Bronchial epithelial cell (primary cell): ENCODE results near the gene APOBEC3F. TPM values are rescaled to one million over a fixed set of nuclear protein-coding genes. Genes with fewer than 3 reads are reported as not detected.
A peak's percentile ranks its signal among the peaks of the same experiment; 100 is the strongest.

ENCODE experiments used
- DNase-seq: peaks from one replicate; pipeline ENCODE4 v3.0.0-alpha.2; 2010; ENCODE audit warnings: low read depth
- FAIRE-seq: peaks from 2 replicates; lab custom pipeline; 2011; peaks lifted over from hg19 to GRCh38; lab: Jason Lieb, UNC
- H3K27me3 ChIP-seq: 2 replicates; pipeline ENCODE4 v1.5.1; 2011; ENCODE audit warnings: low read length; ENCODE audit not compliant: control insufficient read depth, insufficient read depth
- H3K36me3 ChIP-seq: 2 replicates; pipeline ENCODE4 v1.5.1; 2011; ENCODE audit warnings: low read length; ENCODE audit not compliant: control insufficient read depth, insufficient read depth
- H3K4me3 ChIP-seq: 2 replicates; pipeline ENCODE4 v1.5.1; 2011; ENCODE audit warnings: mild to moderate bottlenecking, low read depth, low read length, control low read depth
- total RNA-seq: library from RNA; depleted of rRNA; stranded (reverse); fragments of >200 nt; gene quantifications from 2 replicates; pipeline ENCODE4 v1.2.1, GENCODE V29; 2014
- TF ChIP-seq, protein P1 (sequence below): IDR thresholded peaks from 2 replicates; pipeline ENCODE4 v1.5.1; 2011; ENCODE audit warnings: mild to moderate bottlenecking, moderate library complexity, low read length, control low read depth, inconsistent platforms; ENCODE audit not compliant: insufficient read depth, severe bottlenecking

Gene APOBEC3F
- total RNA-seq, 1 donor from 2014 or later = 0.79 TPM

GRCh38 chr22:39090426-39091064 is 49.9 kb downstream of the APOBEC3F start:
- Histone ChIP-seq H3K36me3 (no peaks in the 10 kb centered on the region), H3K4me3 (no peak overlapping the region), H3K27me3 (no peaks in the 10 kb centered on the region)
- peak; percentile 91 for DNase-seq
- FAIRE-seq = peak; percentile 52
- TF ChIP-seq, protein P1, sequence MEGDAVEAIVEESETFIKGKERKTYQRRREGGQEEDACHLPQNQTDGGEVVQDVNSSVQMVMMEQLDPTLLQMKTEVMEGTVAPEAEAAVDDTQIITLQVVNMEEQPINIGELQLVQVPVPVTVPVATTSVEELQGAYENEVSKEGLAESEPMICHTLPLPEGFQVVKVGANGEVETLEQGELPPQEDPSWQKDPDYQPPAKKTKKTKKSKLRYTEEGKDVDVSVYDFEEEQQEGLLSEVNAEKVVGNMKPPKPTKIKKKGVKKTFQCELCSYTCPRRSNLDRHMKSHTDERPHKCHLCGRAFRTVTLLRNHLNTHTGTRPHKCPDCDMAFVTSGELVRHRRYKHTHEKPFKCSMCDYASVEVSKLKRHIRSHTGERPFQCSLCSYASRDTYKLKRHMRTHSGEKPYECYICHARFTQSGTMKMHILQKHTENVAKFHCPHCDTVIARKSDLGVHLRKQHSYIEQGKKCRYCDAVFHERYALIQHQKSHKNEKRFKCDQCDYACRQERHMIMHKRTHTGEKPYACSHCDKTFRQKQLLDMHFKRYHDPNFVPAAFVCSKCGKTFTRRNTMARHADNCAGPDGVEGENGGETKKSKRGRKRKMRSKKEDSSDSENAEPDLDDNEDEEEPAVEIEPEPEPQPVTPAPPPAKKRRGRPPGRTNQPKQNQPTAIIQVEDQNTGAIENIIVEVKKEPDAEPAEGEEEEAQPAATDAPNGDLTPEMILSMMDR = no peak

- Histone ChIP-seq H3K36me3 (no peaks in the 10 kb centered on the region), H3K27me3 (no peaks in the 10 kb centered on the region), H3K4me3 (no peak overlapping the region)
- TF ChIP-seq, protein P1 = no peak
- DNase-seq = no peak
- FAIRE-seq = no peak
These were observed 50.7 kb downstream of the APOBEC3F start for GRCh38 chr22:39091126-39092081.

GRCh38 chr22:39092111-39092862 is 51.6 kb downstream of the APOBEC3F start:
- Histone ChIP-seq H3K36me3 (no peaks in the 10 kb centered on the region), H3K27me3 (no peaks in the 10 kb centered on the region), H3K4me3 (no peak overlapping the region)
- TF ChIP-seq, protein P1 = no peak
- FAIRE-seq (no peak), DNase-seq (no peak)

- H3K27me3 ChIP-seq = no peaks in the 10 kb centered on the region
- TF ChIP-seq, protein P1 = no peak
- no peak for DNase-seq
- FAIRE-seq = no peak
- no peak overlapping the region for H3K4me3 ChIP-seq
- H3K36me3 ChIP-seq = no peaks in the 10 kb centered on the region
These were observed 54.2 kb downstream of the APOBEC3F start for GRCh38 chr22:39094717-39095389.

GRCh38 chr22:39095971-39096370 is 55.3 kb downstream of the APOBEC3F start:
- no peak for DNase-seq
- TF ChIP-seq, protein P1 = no peak
- no peak overlapping the region for H3K4me3 ChIP-seq
- H3K27me3 ChIP-seq = no peaks in the 10 kb centered on the region
- no peaks in the 10 kb centered on the region for H3K36me3 ChIP-seq
- no peak for FAIRE-seq
